Fibroblast of lung (primary cell): ENCODE results near the gene FBL. TPM values are rescaled to one million over a fixed set of nuclear protein-coding genes. Genes with fewer than 3 reads are reported as not detected.

Experiments
- DNase-seq, 2 donors: peaks; one replicate each; pipeline versions ENCODE4 v3.0.0 to v3.0.0-alpha.2; 2010; ENCODE audit warnings: low read depth in 2 of 2
- H2AFZ ChIP-seq: 2 replicates; pipeline ENCODE4 v1.5.1; 2012; ENCODE audit warnings: low read length, control low read depth, inconsistent platforms
- H3K27ac ChIP-seq: 2 replicates; pipeline ENCODE4 v1.5.1; 2011; ENCODE audit warnings: low read length, control low read depth; ENCODE audit not compliant: insufficient read depth
- H3K27me3 ChIP-seq: 2 replicates; pipeline ENCODE4 v1.5.1; 2011; ENCODE audit warnings: mild to moderate bottlenecking, low read length; ENCODE audit not compliant: control insufficient read depth, insufficient read depth
- H3K36me3 ChIP-seq: 2 replicates; pipeline ENCODE4 v1.5.1; 2011; ENCODE audit warnings: low read length; ENCODE audit not compliant: control insufficient read depth, insufficient read depth
- H3K4me1 ChIP-seq: 2 replicates; pipeline ENCODE4 v1.5.1; 2011; ENCODE audit warnings: low read length; ENCODE audit not compliant: control insufficient read depth, insufficient read depth; ENCODE audit errors: extremely low read depth
- H3K4me2 ChIP-seq: 2 replicates; pipeline ENCODE4 v1.5.1; 2011; ENCODE audit warnings: low read length, control low read depth; ENCODE audit not compliant: insufficient read depth; ENCODE audit errors: extremely low read depth
- H3K4me3 ChIP-seq, 4 experiments: fragments of 200-600 bp in 1 of 4; sonication (generic) in 1 of 4; replicated peaks in 1 of 4; 2 replicates each; pipeline ENCODE4 v1.5.1; 2011 to 2016; ENCODE audit warnings: low read length in 4 of 4, low read depth in 3 of 4, mild to moderate bottlenecking in 3 of 4, control low read depth in 2 of 4, inconsistent platforms in 1 of 4, mixed read lengths in 1 of 4; ENCODE audit not compliant: insufficient read depth in 1 of 4; ENCODE audit errors: control extremely low read depth in 1 of 4
- H3K79me2 ChIP-seq: 2 replicates; pipeline ENCODE4 v1.5.1; 2012; ENCODE audit warnings: mild to moderate bottlenecking, low read length, inconsistent platforms; ENCODE audit not compliant: control insufficient read depth, insufficient read depth
- H3K9ac ChIP-seq: 2 replicates; pipeline ENCODE4 v1.5.1; 2011; ENCODE audit warnings: mild to moderate bottlenecking, low read length, control low read depth; ENCODE audit not compliant: insufficient read depth
- H3K9me3 ChIP-seq: 2 replicates; pipeline ENCODE4 v1.5.1; 2012; ENCODE audit warnings: low read depth, low read length; ENCODE audit not compliant: control insufficient read depth, insufficient read depth
- H4K20me1 ChIP-seq: 2 replicates; pipeline ENCODE4 v1.5.1; 2011; ENCODE audit warnings: low read length; ENCODE audit not compliant: control insufficient read depth, insufficient read depth; ENCODE audit errors: extremely low read depth
- CTCF ChIP-seq, 2 donors: IDR thresholded peaks in 1 of 2; conservative IDR thresholded peaks in 1 of 2; 1 replicate in 1 of 2; 2 replicates in 1 of 2; pipeline ENCODE4 v1.5.1; 2011 to 2012; ENCODE audit warnings: low read length in 2 of 2, control low read depth in 1 of 2, inconsistent platforms in 1 of 2, low read depth in 1 of 2, mild to moderate bottlenecking in 1 of 2
- EZH2 ChIP-seq: IDR thresholded peaks from 2 replicates; pipeline ENCODE4 v1.5.1; 2012; ENCODE audit warnings: low read length, control low read depth, mild to moderate bottlenecking; ENCODE audit errors: missing control alignments
- polyA plus RNA-seq, 2 donors: library from polyadenylated mRNA; depleted of rRNA in 1 of 2; stranded (reverse) in 1 of 2; unstranded in 1 of 2; fragments of >200 nt; gene quantifications; 2 replicates each; pipeline ENCODE4 v1.2.1, GENCODE V29; 2011 to 2012; ENCODE audit warnings: missing spikeins in 1 of 2
- total RNA-seq: library from RNA; depleted of rRNA; stranded (reverse); fragments of >200 nt; gene quantifications from 2 replicates; pipeline ENCODE4 v1.2.1, GENCODE V29; 2014

Gene FBL
- total and polyA plus RNA-seq, 2 donors (not counting 1 experiment from before 2014, with no cell fraction given), result 127 to 177 TPM

GRCh38 chr19:39830847-39831246 lies 15.3 kb downstream of the FBL start:
- peaks cover 10% of the 10 kb centered on the region for H3K4me1 ChIP-seq
- TF ChIP-seq CTCF (conservative IDR thresholded peaks at IDR 0.05 in 1 of 2, IDR thresholded peaks at IDR 0.05 in 1 of 2; ENCODE audit: low read depth in 1 of 2, low read length in 2 of 2), result no peak
- no peak for TF ChIP-seq EZH2
- no peaks in the 10 kb centered on the region for H3K9me3 ChIP-seq

GRCh38 chr19:39830406-39830805 lies 15.8 kb downstream of the FBL start:
- Histone ChIP-seq H3K27me3 (no peaks in the 10 kb centered on the region), H4K20me1 (no peaks in the 10 kb centered on the region), H3K9me3 (no peaks in the 10 kb centered on the region), H3K79me2 (peaks cover 5% of the 10 kb centered on the region), H2AFZ (no peak overlapping the region), H3K4me3 (no peak overlapping the region), H3K4me1 (peaks cover 10% of the 10 kb centered on the region), H3K9ac (no peak overlapping the region), H3K4me2 (no peak overlapping the region), H3K27ac (no peak overlapping the region), H3K36me3 (peaks cover 24% of the 10 kb centered on the region)
- DNase-seq, result no peak
- TF ChIP-seq CTCF (conservative IDR thresholded peaks at IDR 0.05 in 1 of 2, IDR thresholded peaks at IDR 0.05 in 1 of 2; ENCODE audit: low read depth in 1 of 2, low read length in 2 of 2) (no peak), EZH2 (no peak)

More at GRCh38 chr19:39830847-39831246, 15.3 kb downstream of the FBL start:
- no peak for DNase-seq
- no peak overlapping the region for H3K4me3 ChIP-seq
- H3K27me3 ChIP-seq, result no peaks in the 10 kb centered on the region
- no peaks in the 10 kb centered on the region for H4K20me1 ChIP-seq
- peaks cover 5% of the 10 kb centered on the region for H3K79me2 ChIP-seq
- no peak overlapping the region for H3K9ac ChIP-seq
- peaks cover 24% of the 10 kb centered on the region for H3K36me3 ChIP-seq
- H3K4me2 ChIP-seq, result no peak overlapping the region
- no peak overlapping the region for H3K27ac ChIP-seq
- no peak overlapping the region for H2AFZ ChIP-seq

DNA sequence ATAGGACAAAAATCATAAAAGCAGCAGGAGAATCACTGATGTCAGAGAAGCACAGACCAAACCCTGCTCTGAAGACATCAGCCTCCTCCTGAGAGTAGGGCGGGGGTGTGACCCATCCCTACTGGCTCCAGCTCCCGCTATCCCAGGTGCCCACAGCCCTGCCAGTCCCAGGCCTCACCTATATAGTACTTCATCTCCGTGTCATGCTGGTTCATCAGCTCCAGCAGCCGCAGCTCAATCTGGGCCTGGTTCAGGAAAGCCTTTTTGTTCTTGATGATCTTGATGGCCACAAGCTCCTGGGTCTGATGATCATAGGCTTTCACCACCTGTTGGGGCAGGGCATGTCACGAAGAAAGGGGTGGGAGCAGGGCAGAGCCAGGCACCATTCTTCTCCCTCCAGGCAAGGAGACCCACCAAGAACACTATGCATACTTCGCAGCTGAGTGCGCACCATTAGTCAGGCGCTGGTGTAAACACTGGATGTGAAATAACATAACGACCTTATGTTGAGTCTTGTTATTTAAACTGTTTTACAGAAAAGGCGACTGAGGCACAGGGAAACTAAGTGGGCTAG lies 16.4 kb downstream of the FBL start:
- H3K9ac ChIP-seq, result no peak overlapping the region
- no peak overlapping the region for H3K4me3 ChIP-seq
- TF ChIP-seq CTCF (conservative IDR thresholded peaks at IDR 0.05 in 1 of 2, IDR thresholded peaks at IDR 0.05 in 1 of 2; ENCODE audit: low read depth in 1 of 2, low read length in 2 of 2) (no peak), EZH2 (no peak)
- peaks cover 10% of the 10 kb centered on the region for H3K4me1 ChIP-seq
- no peak overlapping the region for H3K4me2 ChIP-seq
- H4K20me1 ChIP-seq, result no peaks in the 10 kb centered on the region
- H3K9me3 ChIP-seq, result no peaks in the 10 kb centered on the region
- DNase-seq, result no peak
- H3K27ac ChIP-seq, result no peak overlapping the region
- H2AFZ ChIP-seq, result no peak overlapping the region
- no peaks in the 10 kb centered on the region for H3K27me3 ChIP-seq
- H3K79me2 ChIP-seq, result peaks cover 5% of the 10 kb centered on the region
- H3K36me3 ChIP-seq, result peaks cover 22% of the 10 kb centered on the region
